Suppressor macrophage treated with lipopolysaccharide for 4 hours (primary cell): ENCODE measurements around the gene PRAC1.
A peak's percentile ranks its signal among the peaks of the same experiment; 100 is the strongest.
"Not testable (repeated sequence)": the region's sequence is repeated elsewhere in the genome, so short reads cannot be mapped to it uniquely, and the experiment has no call there.

ENCODE experiments used
- DNase-seq: peaks from one replicate; pipeline ENCODE4 v3.0.0-alpha.2; 2020

PRAC1 gene

GRCh38 chr17:48725288-48726064, 3.2 kb upstream of the PRAC1 start:
- DNase-seq = no peak

- DNase-seq = no peak
Observed at GRCh38 chr17:48725004-48725287, 2.6 kb upstream of the PRAC1 start.

DNA sequence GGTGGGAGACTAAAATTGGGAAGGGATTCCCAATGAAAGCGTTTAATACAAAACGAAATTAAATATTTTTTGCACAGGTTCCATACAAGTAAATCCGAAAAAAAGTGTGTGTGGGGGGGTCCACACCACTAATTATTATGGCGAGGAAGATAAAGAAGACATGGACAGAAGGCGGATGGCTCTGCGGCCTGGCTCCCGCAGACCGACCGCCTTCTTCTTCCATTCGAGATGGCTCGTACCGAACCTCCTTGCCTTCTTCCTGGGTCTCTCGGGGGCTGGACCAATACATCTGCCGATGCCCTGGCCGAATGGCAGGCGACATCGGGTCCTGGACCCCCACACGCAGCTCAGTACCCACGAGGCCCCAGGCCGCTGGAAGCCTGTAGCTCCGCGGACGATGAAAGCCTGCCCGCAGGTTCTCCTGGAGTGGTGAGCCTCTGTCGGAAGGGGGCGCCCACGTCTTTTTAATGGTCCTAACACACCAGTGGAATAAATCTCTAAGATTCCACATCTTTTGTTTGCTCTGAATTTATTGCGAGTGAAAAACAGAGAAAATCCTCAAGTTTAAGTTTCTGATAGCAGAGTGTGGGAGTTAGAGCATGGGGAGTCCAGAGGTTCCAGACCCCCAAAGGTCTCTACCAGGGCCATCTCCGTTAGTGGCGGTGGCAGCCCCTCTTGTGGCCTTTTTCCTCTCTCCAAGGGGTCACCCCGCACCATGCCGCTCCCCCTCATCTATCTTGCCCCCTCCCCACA, 2.1 kb upstream of the PRAC1 start:
- peak; percentile 89 for DNase-seq

GRCh38 chr17:48723423-48724250, 1.3 kb upstream of the PRAC1 start:
- no peak for DNase-seq

GRCh38 chr17:48722915-48723422, 651 bp upstream of the PRAC1 start, which contains the start of gene PRAC2:
Gene PRAC2 (plus strand): TSS chr17:48723185. CDS start chr17:48724411, 1,226 bp downstream.
- no peak for DNase-seq

- no peak for DNase-seq
Observed at GRCh38 chr17:48721009-48721402, 1.3 kb downstream of the PRAC1 start.

DNA sequence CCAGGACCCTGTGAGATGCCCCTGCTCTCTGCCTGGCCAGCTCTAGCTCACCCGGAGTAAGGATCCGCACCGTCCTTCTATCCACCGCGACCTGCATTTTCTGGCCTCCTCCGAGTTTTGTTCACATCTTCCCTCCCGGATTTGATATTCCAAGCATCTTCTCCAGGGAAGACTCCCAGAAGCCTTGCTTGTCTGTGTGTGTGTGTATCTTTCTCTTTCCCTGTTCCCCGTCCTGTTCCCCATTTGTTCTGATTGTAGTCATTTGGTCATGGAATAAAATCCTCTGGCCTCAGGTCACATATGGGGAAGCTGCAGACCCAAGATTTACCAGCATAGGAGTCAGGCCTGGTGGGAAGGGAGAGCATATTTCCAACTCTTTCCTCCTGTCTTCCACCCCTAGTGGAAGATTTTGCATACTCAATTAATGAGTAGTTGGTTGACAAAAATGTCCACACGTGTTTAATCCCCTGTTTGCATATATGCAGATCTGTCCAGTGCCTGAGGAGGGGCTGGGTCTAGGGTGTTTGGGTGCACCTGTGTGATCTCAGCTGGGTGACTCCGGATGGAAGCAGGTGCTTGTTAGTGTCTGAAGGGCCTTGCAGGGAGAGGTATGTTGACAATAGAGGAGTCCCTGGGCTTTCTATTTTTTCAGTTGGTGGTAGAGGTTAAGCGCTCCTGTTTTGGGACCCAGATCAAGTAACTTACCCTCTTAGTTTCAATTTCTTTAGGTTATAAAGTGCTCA, 1.9 kb downstream of the PRAC1 start:
- DNase-seq = no peak

- no peak for DNase-seq
Observed at GRCh38 chr17:48719642-48720265, 2.6 kb downstream of the PRAC1 start.

DNA sequence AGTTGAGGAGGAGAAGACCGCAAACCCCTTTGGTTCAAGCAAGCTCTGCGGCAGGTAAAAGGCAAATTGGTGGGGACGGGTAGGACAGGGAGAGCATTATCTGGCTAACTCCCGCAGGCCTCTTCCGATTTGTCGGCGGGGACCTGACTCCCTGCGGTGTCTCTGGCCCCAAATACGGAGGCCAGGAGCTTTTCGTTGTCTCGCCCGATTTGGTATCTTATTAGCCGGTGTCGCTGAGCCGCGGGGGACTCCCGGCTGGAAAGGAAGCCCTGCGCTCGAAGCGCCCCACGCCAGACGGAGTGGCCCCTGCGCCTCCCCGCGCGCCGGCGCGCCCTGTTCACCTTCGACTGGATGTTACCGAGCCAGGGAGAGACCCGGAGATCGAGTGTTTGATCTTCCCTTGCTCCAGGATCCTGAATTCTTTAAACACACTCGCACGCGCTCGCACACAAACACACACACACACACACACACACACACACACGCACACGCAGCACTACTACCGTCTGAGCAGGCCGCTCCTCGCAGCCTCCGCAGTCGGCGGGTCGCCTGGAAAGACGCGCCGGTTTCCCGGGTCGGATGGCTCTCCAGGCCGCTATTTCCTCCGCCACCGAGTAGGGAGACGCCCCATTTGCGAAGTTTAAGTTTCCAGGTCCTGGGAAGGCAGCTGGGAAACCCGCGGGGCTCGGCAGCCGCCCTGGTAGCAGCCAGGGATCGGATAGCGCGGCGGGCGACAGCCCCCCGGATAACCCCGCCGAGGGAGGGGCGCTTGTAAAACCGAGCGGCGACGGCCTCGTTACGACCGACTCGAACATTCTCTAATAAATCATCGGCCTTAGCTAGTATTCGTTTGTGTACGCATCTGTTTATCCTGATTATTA, 3.3 kb downstream of the PRAC1 start:
- no peak for DNase-seq

DNA sequence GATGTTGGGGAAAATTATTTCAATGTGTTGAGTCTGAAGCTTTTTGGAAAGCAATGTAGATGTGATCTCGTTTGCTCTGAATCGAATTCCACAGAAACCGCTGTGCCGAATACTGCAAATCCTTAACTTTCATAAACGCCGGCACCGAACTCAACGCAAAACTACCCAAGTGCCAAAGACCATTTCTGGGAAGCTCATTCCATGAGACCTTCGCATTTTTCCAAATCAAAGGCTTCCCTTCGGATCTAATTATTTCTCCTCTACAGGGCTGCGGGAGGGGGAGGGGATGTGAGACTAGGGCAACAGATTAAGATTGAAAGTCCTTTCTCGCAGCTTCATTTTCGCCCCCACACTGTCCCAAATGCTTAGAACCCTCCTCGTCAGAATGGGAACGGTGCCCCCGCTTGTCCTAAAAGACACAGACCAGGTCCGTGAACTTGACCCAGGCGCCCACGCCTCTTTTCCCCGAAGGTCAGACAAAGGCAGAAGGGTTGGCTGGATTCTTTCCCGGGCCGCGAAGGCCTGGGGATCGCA, 4.0 kb downstream of the PRAC1 start:
- DNase-seq = no peak

DNA sequence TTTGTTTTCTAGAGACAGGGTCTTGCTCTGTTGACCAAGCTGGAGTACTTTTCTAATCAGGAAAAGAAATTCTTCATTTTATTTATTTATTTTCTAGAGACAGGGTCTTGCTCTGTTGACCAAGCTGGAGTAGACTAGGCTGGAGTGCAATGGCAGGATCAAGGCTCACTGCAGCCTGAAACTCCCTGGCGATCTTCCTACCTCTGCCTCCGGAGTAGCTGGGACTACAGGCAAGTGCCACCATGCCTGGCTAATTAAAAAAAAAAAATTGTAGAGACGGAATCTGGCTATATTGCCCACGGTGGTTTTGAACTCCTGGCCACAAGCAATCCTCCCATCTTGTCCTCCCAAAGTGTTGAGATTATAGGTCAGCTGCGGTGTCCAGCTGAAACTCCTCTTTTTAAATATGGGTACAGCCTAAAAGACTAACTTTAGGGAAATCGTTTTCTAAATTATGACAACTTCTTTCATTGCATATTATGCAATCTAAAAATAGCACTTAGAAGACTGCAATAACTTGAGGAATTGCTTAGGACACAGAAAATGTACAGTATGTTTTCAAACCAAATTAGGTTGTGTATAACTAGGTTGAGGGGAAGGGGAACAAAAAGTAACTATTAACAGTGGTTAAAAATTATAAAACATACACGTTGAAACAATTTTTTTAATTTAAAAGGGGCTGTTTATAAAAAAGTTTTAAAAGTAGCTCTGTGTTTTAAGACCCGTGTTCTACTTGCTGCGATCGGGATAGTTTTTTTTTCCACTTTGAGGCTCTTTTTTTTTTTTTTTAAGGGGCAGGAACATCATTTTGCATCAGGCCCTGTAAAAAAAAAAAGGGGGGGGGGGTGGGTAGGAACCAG, 4.7 kb downstream of the PRAC1 start:
- DNase-seq = no peak

- DNase-seq = not testable (repeated sequence)
Observed at GRCh38 chr17:48716549-48716948, 5.8 kb downstream of the PRAC1 start.

DNA sequence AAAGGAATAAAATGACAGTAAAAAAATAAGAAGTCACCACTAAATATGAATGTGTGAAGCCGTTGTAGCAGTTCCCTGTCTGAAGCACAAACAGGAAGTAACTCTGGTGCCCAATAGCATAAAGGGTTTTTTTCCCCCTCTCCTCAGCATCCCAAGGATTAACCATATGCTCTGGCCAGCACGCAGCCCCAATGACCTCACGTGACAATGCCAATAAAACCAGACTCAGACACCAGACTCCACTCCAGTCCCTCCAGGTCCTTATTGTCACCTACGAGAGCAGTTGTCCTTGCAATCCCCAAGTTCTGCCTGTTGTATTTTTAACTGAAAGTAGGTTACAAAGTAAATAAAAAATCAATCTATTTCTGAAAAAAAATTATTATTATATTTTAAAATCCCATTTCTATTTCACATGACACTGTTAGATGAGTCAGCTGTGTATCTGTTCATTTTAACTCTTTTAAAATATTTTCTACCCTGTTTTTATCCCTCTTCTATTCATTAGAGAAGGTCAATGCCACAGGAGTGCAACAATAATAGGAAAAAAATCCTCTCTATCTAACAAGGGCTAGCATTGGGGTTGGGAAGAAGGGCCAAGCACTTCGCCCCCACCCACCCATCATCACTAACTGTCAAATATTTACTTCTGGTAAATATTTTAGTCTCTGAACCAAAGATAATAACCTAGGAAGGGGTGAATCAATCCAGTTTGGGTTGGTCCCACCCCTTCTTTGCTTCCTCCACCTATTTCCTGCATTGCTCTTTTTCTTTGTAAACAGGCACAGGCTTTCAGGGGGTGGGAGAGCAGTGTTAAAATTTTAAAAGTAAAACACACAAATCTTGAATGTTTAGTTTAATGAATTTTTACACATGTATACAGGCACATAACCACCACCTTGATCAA, 6.6 kb downstream of the PRAC1 start:
- DNase-seq = no peak

DNA sequence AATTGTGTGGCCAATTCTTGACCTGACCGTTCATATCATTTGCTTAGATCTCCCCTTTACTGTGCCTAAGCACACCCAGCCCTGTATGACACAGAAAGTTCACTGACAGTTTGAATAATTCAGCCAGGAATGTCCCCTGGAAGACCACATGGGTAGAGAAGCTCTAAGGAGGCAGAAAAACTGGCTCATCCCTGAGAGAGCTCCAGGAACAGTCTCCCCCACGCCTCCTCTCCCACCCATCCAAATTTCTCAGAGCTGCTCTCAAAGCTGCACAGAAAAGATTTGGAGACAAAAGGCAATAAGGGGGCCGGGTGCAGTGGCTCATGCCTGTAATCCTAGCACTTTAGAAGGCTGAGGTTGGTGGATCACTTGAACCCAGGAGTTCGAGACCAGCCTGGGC, 11.2 kb downstream of the PRAC1 start:
- no peak for DNase-seq

GRCh38 chr17:48704361-48705248, 17.7 kb downstream of the PRAC1 start:
- DNase-seq = no peak

DNA sequence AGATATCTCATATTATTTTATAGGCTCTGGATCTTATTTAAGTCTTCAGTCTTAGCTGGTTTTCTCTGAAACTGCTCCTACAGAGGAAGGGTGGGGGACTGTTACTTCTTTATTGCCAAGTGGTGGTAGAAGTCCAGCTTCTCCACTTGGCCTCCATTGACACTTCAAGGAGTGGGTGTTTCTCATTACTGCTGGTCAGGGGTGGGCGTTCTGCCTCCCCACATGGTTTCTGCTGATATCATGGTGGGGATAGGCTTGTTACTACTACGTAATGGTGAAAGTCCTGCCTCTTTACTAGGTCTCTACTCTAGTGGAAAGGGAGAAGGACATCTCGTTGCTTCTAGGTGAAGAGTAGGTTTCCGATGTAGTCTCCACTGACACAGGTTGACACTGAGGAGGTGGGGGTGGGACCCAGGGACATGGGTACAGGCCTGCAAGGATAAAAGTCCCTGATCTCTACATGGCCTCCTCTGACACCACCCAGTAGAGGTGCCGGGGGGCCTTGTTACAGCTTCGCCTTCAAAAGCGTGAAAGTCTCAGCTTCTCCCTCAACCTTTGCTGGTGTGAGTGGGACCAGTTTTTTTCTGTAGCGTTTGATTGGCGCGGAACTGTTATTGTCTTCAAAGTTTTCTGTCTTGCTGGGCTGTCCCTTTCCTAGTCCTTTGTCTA, 20.3 kb downstream of the PRAC1 start:
- no peak for DNase-seq

DNA sequence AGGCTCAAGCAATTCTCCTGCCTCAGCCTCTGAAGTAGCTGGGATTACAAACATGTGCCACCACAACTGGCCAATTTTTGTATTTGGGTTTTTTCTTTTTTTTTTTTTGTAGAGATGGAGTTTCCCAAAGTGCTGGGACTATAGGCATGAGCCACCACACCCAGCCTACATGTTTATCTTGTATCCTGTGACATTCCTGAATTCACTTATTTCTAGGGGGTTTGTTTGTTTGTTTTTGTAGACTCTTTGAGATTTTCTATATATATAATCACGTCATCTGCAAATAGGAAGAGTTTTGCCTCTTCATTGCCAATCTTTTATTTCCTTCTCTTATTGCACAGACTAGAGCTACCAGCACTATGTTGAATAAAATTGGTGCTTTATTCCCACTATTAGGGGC, 29.1 kb downstream of the PRAC1 start:
- DNase-seq = no peak
